Measurements from ENCODE around the gene SLC22A1.

GRCh38 chr6:160201061-160201460 is 79.4 kb downstream of the SLC22A1 start:
- no peak for TF ChIP-seq POLR2A (IDR thresholded peaks at IDR 0.05)
- TF ChIP-seq CTCF (IDR thresholded peaks at IDR 0.05): no peak
